HUES64 (cell line): ENCODE measurements around the gene MYH16.

Experiments
- H3K27ac ChIP-seq: 2 replicates; pipeline ENCODE4 v1.7.0; 2013; ENCODE audit warnings: low read depth, low read length, inconsistent platforms
- H3K27me3 ChIP-seq: 2 replicates; pipeline ENCODE4 v1.6.1; 2013; ENCODE audit warnings: mild to moderate bottlenecking, low read length; ENCODE audit not compliant: insufficient read depth
- H3K36me3 ChIP-seq: 2 replicates; pipeline ENCODE4 v1.6.1; 2013; ENCODE audit warnings: mild to moderate bottlenecking, low read length; ENCODE audit not compliant: insufficient read depth
- H3K4me1 ChIP-seq: 2 replicates; pipeline ENCODE4 v1.6.1; 2013; ENCODE audit warnings: mild to moderate bottlenecking, low read length, moderate library complexity; ENCODE audit not compliant: insufficient read depth
- H3K4me3 ChIP-seq: 2 replicates; pipeline ENCODE4 v1.5.1; 2013; ENCODE audit warnings: mild to moderate bottlenecking, low read length, moderate library complexity
- H3K9ac ChIP-seq: 2 replicates; pipeline ENCODE4 v1.6.1; 2013; ENCODE audit warnings: mild to moderate bottlenecking, low read depth, low read length
- H3K9me3 ChIP-seq: 2 replicates; pipeline ENCODE4 v1.6.1; 2013; ENCODE audit warnings: low read depth, low read length; ENCODE audit not compliant: insufficient read depth
- WGBS: fragments of 150-250, 120-280 bp; methylation state at CpG from one replicate; pipeline ENCODE4 v1.1.7; 2013; ENCODE audit warnings: missing lambda C conversion rate; 5-methylcytosine and 5-hydroxymethylcytosine counted together

Gene MYH16

GRCh38 chr7:99359465-99360154 lies 87.0 kb downstream of the MYH16 start:
- Histone ChIP-seq H3K4me3 (no peak overlapping the region), H3K4me1 (no peaks in the 10 kb centered on the region), H3K27ac (no peak overlapping the region), H3K9ac (no peak overlapping the region), H3K27me3 (no peaks in the 10 kb centered on the region), H3K36me3 (peaks cover 73% of the 10 kb centered on the region), H3K9me3 (no peaks in the 10 kb centered on the region)
- WGBS, result 94% methylated on average over 22 of the region's 22 CpGs
